Subcutaneous preadipocyte (primary cell): ENCODE data around the gene ZNF487. TPM values are rescaled to one million over a fixed set of nuclear protein-coding genes. Genes with fewer than 3 reads are reported as not detected.

ENCODE experiments used
- small RNA-seq: library from RNA; depleted of rRNA; stranded (forward); fragments of <200 nt; gene quantifications from one replicate; pipeline ENCODE3, GENCODE V24; 2012
- total RNA-seq: library from RNA; depleted of rRNA; stranded (reverse); fragments of >200 nt; gene quantifications from 2 replicates; pipeline ENCODE4 v1.2.3, GENCODE V29; 2012

ZNF487 gene
- total RNA-seq = 4.8 and 5.3 TPM in 2 replicates

GRCh38 chr10:43436291-43437140 is at the start of gene ZNF487:
TSS of gene ZNF487 (plus strand) at chr10:43437111. CDS start at chr10:43475814, 38,703 bp downstream.

GRCh38 chr10:43408710-43409384 is 28.1 kb upstream of the ZNF487 start, which contains the start of gene HNRNPF:
TSS of gene HNRNPF (minus strand) at chr10:43409186. CDS start at chr10:43387884, 21,302 bp downstream.

Small RNAs within 50 kb of the gene (small RNA-seq; reads per million reads assigned to genes)
- gene RNU7-193P = not detected
- not detected for gene SNORD3J

Other genes starting within 250 kb of the ZNF487 start
- gene RASGEF1A, start 170.0 kb upstream of the ZNF487 start, total RNA-seq = 1.1 and 1.8 TPM in 2 replicates
- not detected in 2 replicates for gene FXYD4, start 65.5 kb upstream of the ZNF487 start, total RNA-seq
- 237 and 279 TPM in 2 replicates for gene HNRNPF, start 27.9 kb upstream of the ZNF487 start, total RNA-seq
- gene ZNF239, start 137.5 kb downstream of the ZNF487 start, total RNA-seq = 3.7 and 6.3 TPM in 2 replicates
- 4.8 and 5.9 TPM in 2 replicates for gene ZNF485, start 169.3 kb downstream of the ZNF487 start, total RNA-seq
- gene ZNF32, start 211.8 kb downstream of the ZNF487 start, total RNA-seq = 16.0 and 19.5 TPM in 2 replicates